K562 (cell line): ENCODE results near the gene ACTN4. TPM values are rescaled to one million over a fixed set of nuclear protein-coding genes. Genes with fewer than 3 reads are reported as not detected.
A peak's percentile ranks its signal among the peaks of the same experiment; 100 is the strongest.

Source experiments
- DPF2 ChIP-seq: fragments of 450-650 bp; IDR thresholded peaks from 2 replicates; pipeline ENCODE4 v1.6.1; 2016
- HMG20B ChIP-seq: fragments of 250-450 bp; sonication (Bioruptor Pico); IDR thresholded peaks from 2 replicates; pipeline ENCODE4 v1.5.0; 2021; ENCODE audit warnings: mild to moderate bottlenecking
- JUND ChIP-seq, 2 experiments: IDR thresholded peaks; 2 replicates in 1 of 2; 3 replicates in 1 of 2; pipeline ENCODE4 v1.6.1; 2011; ENCODE audit warnings: borderline replicate concordance in 2 of 2, low read depth in 2 of 2, low read length in 2 of 2, improper control_type of control experiment in 1 of 2, missing biosample characterization in 1 of 2, missing genetic modification characterization in 1 of 2, missing genetic modification reagents in 1 of 2
- MCM3 ChIP-seq: fragments of 450-650 bp; IDR thresholded peaks from 2 replicates; pipeline ENCODE4 v1.6.1; 2016
- MTF1 ChIP-seq: fragments of 250-450 bp; sonication (Bioruptor Pico); IDR thresholded peaks from 2 replicates; pipeline ENCODE4 v1.9.0; 2021; ENCODE audit warnings: moderate library complexity, mild to moderate bottlenecking, inconsistent platforms, borderline replicate concordance
- MXI1 ChIP-seq: IDR thresholded peaks from 2 replicates; pipeline ENCODE4 v1.6.1; 2011; ENCODE audit warnings: low read depth, mild to moderate bottlenecking, improper control_type of control experiment, low read length
- MYBL2 ChIP-seq, 2 experiments: fragments of 450-650 bp in 1 of 2; sonication (generic) in 1 of 2; formaldehyde crosslinking in 1 of 2; IDR thresholded peaks; 2 replicates each; pipeline versions ENCODE4 v1.6.1 to v1.8.1; 2017 to 2022; ENCODE audit warnings: borderline replicate concordance in 1 of 2, inconsistent platforms in 1 of 2, low read depth in 1 of 2, mild to moderate bottlenecking in 1 of 2, missing genetic modification reagents in 1 of 2, moderate library complexity in 1 of 2
- NFXL1 ChIP-seq: fragments of 450-650 bp; formaldehyde crosslinking; IDR thresholded peaks from 2 replicates; pipeline ENCODE4 v1.4.0; 2021; ENCODE audit warnings: mild to moderate bottlenecking
- PHB2 ChIP-seq: fragments of 450-650 bp; IDR thresholded peaks from 2 replicates; pipeline ENCODE4 v1.6.1; 2017; ENCODE audit warnings: low read depth
- POLR2A ChIP-seq: fragments of 450-650 bp; conservative IDR thresholded peaks from 2 replicates; pipeline ENCODE4 v1.6.1; 2016
- POLR2B ChIP-seq: fragments of 450-650 bp; IDR thresholded peaks from 2 replicates; pipeline ENCODE4 v1.6.1; 2018; ENCODE audit warnings: low read depth; ENCODE audit not compliant: partially characterized antibody
- PURB ChIP-seq: sonication (generic); formaldehyde crosslinking; IDR thresholded peaks from 2 replicates; pipeline ENCODE4 v1.9.0; 2021; ENCODE audit warnings: low read depth, mild to moderate bottlenecking, missing genetic modification reagents
- SNAPC5 ChIP-seq: fragments of 250-450 bp; sonication (Bioruptor Pico); IDR thresholded peaks from 2 replicates; pipeline ENCODE4 v1.8.0; 2021; ENCODE audit warnings: moderate library complexity, mild to moderate bottlenecking, inconsistent platforms
- SPI1 ChIP-seq: IDR thresholded peaks from 2 replicates; pipeline ENCODE4 v1.6.1; 2011; ENCODE audit warnings: low read depth, low read length, control low read depth, borderline replicate concordance
- SREBF2 ChIP-seq: sonication (generic); formaldehyde crosslinking; IDR thresholded peaks from 2 replicates; pipeline ENCODE4 v1.4.0; 2020; ENCODE audit warnings: mild to moderate bottlenecking, missing genetic modification reagents
- SRSF3 ChIP-seq: fragments of 200-400 bp; formaldehyde crosslinking; IDR thresholded peaks from 2 replicates; pipeline ENCODE4 v1.6.1; 2016; ENCODE audit warnings: mild to moderate bottlenecking, low read length, moderate library complexity; ENCODE audit not compliant: insufficient read depth
- SRSF7 ChIP-seq: fragments of 200-400 bp; formaldehyde crosslinking; optimal IDR thresholded peaks from 2 replicates; pipeline ENCODE3; 2017; ENCODE audit warnings: mild to moderate bottlenecking, low read depth, low read length
- TEAD1 ChIP-seq, 2 experiments: fragments of 450-650 bp in 1 of 2; sonication (generic) in 1 of 2; formaldehyde crosslinking; IDR thresholded peaks; 2 replicates each; pipeline versions ENCODE4 v1.4.0 to v1.8.0; 2020 to 2022; ENCODE audit warnings: mild to moderate bottlenecking in 2 of 2, missing genetic modification reagents in 1 of 2
- TRIM28 ChIP-seq: fragments of 450-650 bp; IDR thresholded peaks from 2 replicates; pipeline ENCODE4 v1.6.1; 2017
- ZEB2 ChIP-seq: fragments of 450-650 bp; IDR thresholded peaks from 2 replicates; pipeline ENCODE4 v1.6.1; 2016
- ZFPM2 ChIP-seq: fragments of 250-450 bp; sonication (Bioruptor Pico); IDR thresholded peaks from 2 replicates; pipeline ENCODE4 v1.5.1; 2022; ENCODE audit warnings: mild to moderate bottlenecking
- ZNF23 ChIP-seq: fragments of 250-450 bp; sonication (Bioruptor Pico); IDR thresholded peaks from 2 replicates; pipeline ENCODE4 v1.4.0; 2020; ENCODE audit warnings: mild to moderate bottlenecking
- ZNF282 ChIP-seq: sonication (generic); formaldehyde crosslinking; IDR thresholded peaks from 2 replicates; pipeline ENCODE4 v1.8.1; 2023; ENCODE audit warnings: missing genetic modification reagents
- ZNF436 ChIP-seq: fragments of 250-450, 450-650 bp; sonication (Bioruptor Pico); formaldehyde crosslinking; IDR thresholded peaks from 2 replicates; pipeline ENCODE4 v1.7.0; 2020; ENCODE audit warnings: mild to moderate bottlenecking
- ZNF444 ChIP-seq: fragments of 250-450 bp; sonication (Bioruptor Pico); IDR thresholded peaks from 2 replicates; pipeline ENCODE4 v1.4.0; 2020; ENCODE audit warnings: mild to moderate bottlenecking, moderate library complexity
- polyA plus RNA-seq, 8 experiments: library from polyadenylated mRNA; depleted of rRNA in 4 of 8; stranded (reverse) in 5 of 8; unstranded in 3 of 8; fragments of >200 nt; fragmentation: Nextera tagmentation in 2 of 8; fragmentation: Illumina TruSeq in 1 of 8; extraction: Ambion mirVana in 2 of 8; extraction: Trizol in 1 of 8; gene quantifications; 2 replicates each; pipeline versions ENCODE4 v1.2.1 to v1.2.3, GENCODE V29; 2011 to 2014; ENCODE audit warnings: inconsistent platforms in 1 of 8, missing spikeins in 1 of 8
- total RNA-seq, 7 experiments: library from RNA; depleted of rRNA in 6 of 7; stranded (reverse); fragments of >200 nt in 6 of 7; fragmentation: Illumina TruSeq in 2 of 7; extraction: Trizol in 2 of 7; gene quantifications; 2 replicates each; pipeline versions ENCODE4 v1.2.1 to v1.2.3, GENCODE V29; 2011 to 2021; ENCODE audit warnings: low replicate concordance in 1 of 7
- TF ChIP-seq, protein P1 (sequence below): sonication (generic); formaldehyde crosslinking; IDR thresholded peaks from 2 replicates; pipeline ENCODE4 v1.8.0; 2022; ENCODE audit warnings: mild to moderate bottlenecking, missing genetic modification reagents

Gene ACTN4
- total and polyA plus RNA-seq, 9 of the 15 experiments (the other 6 are each of a cell fraction or from before 2014, with no cell fraction given), result 3.1 to 385 (median 125) TPM

DNA sequence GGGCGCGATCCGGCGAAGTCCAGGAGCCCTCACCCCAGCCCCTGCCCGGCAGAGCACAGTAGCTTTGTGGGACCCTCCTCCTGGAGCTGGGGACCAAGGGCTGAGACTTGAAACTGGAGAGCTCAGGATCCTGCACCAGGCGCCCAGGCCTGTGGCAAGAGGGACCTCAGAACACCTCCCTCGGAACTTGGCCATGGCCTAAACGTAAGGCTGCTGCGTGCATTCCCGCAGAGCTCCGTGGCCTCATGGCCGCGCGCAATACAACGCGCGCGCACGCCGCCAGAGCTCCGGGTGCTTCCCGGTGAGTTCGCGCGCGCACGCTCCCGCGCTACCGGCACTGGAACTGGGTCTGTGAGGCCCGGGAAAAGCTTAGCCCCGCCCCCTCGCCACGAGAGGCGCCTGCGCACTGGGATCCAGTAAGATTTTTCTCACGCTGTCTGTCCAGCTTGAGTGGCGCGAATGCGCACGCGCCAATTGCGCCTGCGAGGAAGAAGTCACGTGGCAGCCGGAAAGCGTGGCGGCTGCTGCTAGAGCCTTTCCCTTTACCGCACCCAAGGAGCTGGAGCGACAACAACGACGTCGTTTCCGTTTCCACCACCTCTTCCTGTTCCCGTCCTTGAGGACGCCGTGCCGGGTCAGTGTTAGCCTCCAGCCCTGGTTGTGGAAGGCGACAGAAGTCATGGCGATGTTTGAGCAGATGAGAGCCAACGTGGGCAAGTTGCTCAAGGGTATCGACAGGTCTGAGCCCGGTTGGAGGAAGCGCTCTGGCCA is 28.7 kb upstream of the ACTN4 start, which contains the start of gene EIF3K (continued):
- TF ChIP-seq ZNF282 (CRISPR knock-in tag), result no peak
- TF ChIP-seq PHB2, result no peak
- TF ChIP-seq SPI1, result peak; percentile 77
- no peak for TF ChIP-seq ZNF23
- TF ChIP-seq POLR2B, result peak; percentile 80
- no peak for TF ChIP-seq SRSF3
- TF ChIP-seq HMG20B (CRISPR knock-in tag), result no peak
- TF ChIP-seq NFXL1 (CRISPR knock-in tag), result no peak
- TF ChIP-seq ZNF444, result no peak
- TF ChIP-seq, protein P1, sequence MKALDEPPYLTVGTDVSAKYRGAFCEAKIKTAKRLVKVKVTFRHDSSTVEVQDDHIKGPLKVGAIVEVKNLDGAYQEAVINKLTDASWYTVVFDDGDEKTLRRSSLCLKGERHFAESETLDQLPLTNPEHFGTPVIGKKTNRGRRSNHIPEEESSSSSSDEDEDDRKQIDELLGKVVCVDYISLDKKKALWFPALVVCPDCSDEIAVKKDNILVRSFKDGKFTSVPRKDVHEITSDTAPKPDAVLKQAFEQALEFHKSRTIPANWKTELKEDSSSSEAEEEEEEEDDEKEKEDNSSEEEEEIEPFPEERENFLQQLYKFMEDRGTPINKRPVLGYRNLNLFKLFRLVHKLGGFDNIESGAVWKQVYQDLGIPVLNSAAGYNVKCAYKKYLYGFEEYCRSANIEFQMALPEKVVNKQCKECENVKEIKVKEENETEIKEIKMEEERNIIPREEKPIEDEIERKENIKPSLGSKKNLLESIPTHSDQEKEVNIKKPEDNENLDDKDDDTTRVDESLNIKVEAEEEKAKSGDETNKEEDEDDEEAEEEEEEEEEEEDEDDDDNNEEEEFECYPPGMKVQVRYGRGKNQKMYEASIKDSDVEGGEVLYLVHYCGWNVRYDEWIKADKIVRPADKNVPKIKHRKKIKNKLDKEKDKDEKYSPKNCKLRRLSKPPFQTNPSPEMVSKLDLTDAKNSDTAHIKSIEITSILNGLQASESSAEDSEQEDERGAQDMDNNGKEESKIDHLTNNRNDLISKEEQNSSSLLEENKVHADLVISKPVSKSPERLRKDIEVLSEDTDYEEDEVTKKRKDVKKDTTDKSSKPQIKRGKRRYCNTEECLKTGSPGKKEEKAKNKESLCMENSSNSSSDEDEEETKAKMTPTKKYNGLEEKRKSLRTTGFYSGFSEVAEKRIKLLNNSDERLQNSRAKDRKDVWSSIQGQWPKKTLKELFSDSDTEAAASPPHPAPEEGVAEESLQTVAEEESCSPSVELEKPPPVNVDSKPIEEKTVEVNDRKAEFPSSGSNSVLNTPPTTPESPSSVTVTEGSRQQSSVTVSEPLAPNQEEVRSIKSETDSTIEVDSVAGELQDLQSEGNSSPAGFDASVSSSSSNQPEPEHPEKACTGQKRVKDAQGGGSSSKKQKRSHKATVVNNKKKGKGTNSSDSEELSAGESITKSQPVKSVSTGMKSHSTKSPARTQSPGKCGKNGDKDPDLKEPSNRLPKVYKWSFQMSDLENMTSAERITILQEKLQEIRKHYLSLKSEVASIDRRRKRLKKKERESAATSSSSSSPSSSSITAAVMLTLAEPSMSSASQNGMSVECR, result no peak; the same call in 1 of the 2 replicates
- TF ChIP-seq TRIM28, result 0 out of 2 replicates have a peak, but pooled peaks have one; percentile 24
- TF ChIP-seq ZFPM2 (CRISPR knock-in tag), result no peak
- TF ChIP-seq SNAPC5 (CRISPR knock-in tag), result no peak
- no peak for TF ChIP-seq DPF2
- no peak for TF ChIP-seq ZNF436 (CRISPR knock-in tag)
- TF ChIP-seq SRSF7, result no peak
- TF ChIP-seq MXI1, result peak; percentile 96
- TF ChIP-seq TEAD1 (CRISPR knock-in tag; IDR thresholded peaks at IDR 0.05), result 0 out of 4 replicates have a peak, but pooled peaks of 1 of the 2 experiments have one; percentile 32
- TF ChIP-seq POLR2A, result peak; percentile 98
- no peak for TF ChIP-seq MCM3
- peak; percentile 11; the same call in 1 of the 2 replicates for TF ChIP-seq JUND (IDR thresholded peaks at IDR 0.05; ENCODE audit: borderline replicate concordance, low read depth, low read length)
- TF ChIP-seq JUND (tag; IDR thresholded peaks at IDR 0.05; ENCODE audit: borderline replicate concordance, low read depth, low read length), result peak; percentile 48; the same call in 1 of the 3 replicates
- TF ChIP-seq PURB, result no peak
- no peak for TF ChIP-seq MTF1 (CRISPR knock-in tag)
- TF ChIP-seq ZEB2, result no peak
- TF ChIP-seq MYBL2 (IDR thresholded peaks at IDR 0.05; ENCODE audit: low read depth), result no peak
- TF ChIP-seq MYBL2 (CRISPR knock-in tag; IDR thresholded peaks at IDR 0.05; ENCODE audit: borderline replicate concordance), result no peak
- TF ChIP-seq SREBF2 (CRISPR knock-in tag), result no peak
